PFSK-1 (cell line): Measurements from ENCODE around the gene RREB1.

Source experiments
- SIN3A ChIP-seq: IDR thresholded peaks from 2 replicates; pipeline ENCODE4 v1.6.1; 2012; ENCODE audit warnings: mild to moderate bottlenecking, low read length, moderate library complexity, borderline replicate concordance; ENCODE audit not compliant: insufficient read depth
- TAF1 ChIP-seq: IDR thresholded peaks from 2 replicates; pipeline ENCODE4 v1.6.1; 2012; ENCODE audit warnings: low read length, control low read depth, borderline replicate concordance; ENCODE audit not compliant: insufficient read depth
- TF ChIP-seq, protein P1 (sequence below), 2 experiments: IDR thresholded peaks; 2 replicates each; pipeline versions ENCODE4 v1.6.1 to v1.8.0; 2011 to 2012; ENCODE audit warnings: low read depth in 2 of 2, low read length in 2 of 2, control low read depth in 1 of 2, inconsistent platforms in 1 of 2, mild to moderate bottlenecking in 1 of 2, moderate library complexity in 1 of 2; ENCODE audit not compliant: insufficient read depth in 1 of 2

DNA sequence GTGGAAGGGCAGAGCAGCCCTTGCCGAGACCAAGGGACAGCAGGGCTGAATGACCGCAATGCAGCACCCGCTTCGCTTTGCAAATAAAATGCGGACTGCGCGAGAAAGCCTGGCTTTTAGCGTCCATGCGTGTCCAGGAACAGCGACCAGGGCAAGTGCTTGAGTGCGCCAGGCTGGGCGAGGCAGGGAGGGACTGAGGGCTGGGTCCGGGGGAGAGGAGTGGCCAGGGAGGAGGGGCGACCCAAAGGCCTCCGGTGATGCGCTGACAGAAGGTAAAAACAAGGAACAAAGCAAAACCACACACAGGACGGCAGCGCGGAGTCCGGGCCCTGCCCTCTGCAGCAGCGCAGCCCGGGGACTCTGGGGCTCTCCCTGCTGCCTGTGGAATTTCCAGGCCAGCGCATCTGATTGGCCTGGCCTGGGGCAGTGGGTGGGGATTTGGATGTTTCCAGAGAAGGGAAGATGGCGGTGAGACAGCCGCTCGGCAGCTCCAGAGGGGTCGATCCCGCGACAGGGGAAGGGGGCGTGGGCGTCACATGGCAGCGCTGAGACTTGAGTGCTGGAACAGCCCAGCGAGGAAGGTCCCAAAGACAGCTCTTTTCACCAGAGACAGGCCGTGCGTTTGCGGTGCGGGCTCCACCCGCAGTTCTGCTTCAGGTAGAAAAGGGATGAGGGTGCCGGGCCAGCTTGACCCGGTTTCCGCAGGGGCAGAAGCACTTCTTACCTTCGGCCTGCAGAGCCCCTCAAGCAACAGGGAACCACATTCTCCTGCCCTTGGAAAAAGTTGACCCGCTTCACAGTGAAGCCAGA, 153.5 kb downstream of the RREB1 start:
- TF ChIP-seq, protein P1, sequence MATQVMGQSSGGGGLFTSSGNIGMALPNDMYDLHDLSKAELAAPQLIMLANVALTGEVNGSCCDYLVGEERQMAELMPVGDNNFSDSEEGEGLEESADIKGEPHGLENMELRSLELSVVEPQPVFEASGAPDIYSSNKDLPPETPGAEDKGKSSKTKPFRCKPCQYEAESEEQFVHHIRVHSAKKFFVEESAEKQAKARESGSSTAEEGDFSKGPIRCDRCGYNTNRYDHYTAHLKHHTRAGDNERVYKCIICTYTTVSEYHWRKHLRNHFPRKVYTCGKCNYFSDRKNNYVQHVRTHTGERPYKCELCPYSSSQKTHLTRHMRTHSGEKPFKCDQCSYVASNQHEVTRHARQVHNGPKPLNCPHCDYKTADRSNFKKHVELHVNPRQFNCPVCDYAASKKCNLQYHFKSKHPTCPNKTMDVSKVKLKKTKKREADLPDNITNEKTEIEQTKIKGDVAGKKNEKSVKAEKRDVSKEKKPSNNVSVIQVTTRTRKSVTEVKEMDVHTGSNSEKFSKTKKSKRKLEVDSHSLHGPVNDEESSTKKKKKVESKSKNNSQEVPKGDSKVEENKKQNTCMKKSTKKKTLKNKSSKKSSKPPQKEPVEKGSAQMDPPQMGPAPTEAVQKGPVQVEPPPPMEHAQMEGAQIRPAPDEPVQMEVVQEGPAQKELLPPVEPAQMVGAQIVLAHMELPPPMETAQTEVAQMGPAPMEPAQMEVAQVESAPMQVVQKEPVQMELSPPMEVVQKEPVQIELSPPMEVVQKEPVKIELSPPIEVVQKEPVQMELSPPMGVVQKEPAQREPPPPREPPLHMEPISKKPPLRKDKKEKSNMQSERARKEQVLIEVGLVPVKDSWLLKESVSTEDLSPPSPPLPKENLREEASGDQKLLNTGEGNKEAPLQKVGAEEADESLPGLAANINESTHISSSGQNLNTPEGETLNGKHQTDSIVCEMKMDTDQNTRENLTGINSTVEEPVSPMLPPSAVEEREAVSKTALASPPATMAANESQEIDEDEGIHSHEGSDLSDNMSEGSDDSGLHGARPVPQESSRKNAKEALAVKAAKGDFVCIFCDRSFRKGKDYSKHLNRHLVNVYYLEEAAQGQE (IDR thresholded peaks at IDR 0.05; ENCODE audit: insufficient read depth in 1 of 2, low read depth in 2 of 2, low read length in 2 of 2): no peak
- TF ChIP-seq TAF1: peak; percentile 63; the same call in 1 of the 2 replicates
- TF ChIP-seq SIN3A: no peak
